ENCODE measurements around the gene APOL4. TPM values are rescaled to one million over a fixed set of nuclear protein-coding genes. Genes with fewer than 3 reads are reported as not detected.

The APOL4 gene
- total and polyA plus RNA-seq, 2 donors (not counting 1 experiment from before 2014, with no cell fraction given) = 0.03 TPM; not detected in 1

DNA sequence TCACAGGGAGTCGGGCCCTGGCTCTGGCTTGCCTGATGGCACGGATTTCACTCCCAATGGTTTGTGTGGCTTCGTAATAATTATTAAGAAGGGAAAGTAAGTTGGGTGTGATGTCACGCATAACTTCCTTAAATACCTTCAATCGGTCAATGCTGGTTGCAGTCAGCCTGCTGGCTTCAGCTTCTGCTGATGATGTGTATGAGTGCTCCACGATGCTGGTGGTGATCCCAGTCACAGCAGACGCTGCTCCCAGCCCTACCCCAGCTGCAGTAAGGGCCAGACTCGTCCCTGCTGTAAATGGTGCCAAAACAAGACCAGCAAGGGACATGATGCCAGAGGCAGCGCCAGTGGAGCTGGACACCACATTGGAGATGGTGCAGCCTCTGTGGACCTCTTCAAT lies 60.1 kb downstream of the APOL4 start:
- no peak for TF ChIP-seq EZH2 (IDR thresholded peaks at IDR 0.05; ENCODE audit: borderline replicate concordance, insufficient read depth, low read depth, low read length, poor library complexity, severe bottlenecking)
- TF ChIP-seq, protein P1, sequence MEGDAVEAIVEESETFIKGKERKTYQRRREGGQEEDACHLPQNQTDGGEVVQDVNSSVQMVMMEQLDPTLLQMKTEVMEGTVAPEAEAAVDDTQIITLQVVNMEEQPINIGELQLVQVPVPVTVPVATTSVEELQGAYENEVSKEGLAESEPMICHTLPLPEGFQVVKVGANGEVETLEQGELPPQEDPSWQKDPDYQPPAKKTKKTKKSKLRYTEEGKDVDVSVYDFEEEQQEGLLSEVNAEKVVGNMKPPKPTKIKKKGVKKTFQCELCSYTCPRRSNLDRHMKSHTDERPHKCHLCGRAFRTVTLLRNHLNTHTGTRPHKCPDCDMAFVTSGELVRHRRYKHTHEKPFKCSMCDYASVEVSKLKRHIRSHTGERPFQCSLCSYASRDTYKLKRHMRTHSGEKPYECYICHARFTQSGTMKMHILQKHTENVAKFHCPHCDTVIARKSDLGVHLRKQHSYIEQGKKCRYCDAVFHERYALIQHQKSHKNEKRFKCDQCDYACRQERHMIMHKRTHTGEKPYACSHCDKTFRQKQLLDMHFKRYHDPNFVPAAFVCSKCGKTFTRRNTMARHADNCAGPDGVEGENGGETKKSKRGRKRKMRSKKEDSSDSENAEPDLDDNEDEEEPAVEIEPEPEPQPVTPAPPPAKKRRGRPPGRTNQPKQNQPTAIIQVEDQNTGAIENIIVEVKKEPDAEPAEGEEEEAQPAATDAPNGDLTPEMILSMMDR (IDR thresholded peaks at IDR 0.05) = no peak
- no peak overlapping the region for H3K4me3 Mint-ChIP-seq
- POLR2A ChIA-PET = no interaction called here
- no peak overlapping the region for H3K4me2 ChIP-seq (replicated peaks; ENCODE audit: low read depth, low read length, poor library complexity, severe bottlenecking)
- peaks cover 3 to 48% of the 10 kb centered on the region in 2 experiments for H3K36me3 ChIP-seq (replicated peaks in 1 of 2; ENCODE audit: control extremely low read depth in 1 of 2, control insufficient read depth in 1 of 2, extremely low read depth in 1 of 2, insufficient read depth in 2 of 2, low read length in 1 of 2)
- H2AFZ ChIP-seq (ENCODE audit: insufficient read depth, low read depth, low read length, poor library complexity, severe bottlenecking) = no peak overlapping the region
- DNase-seq (no peak), ATAC-seq (ENCODE audit: low read depth) (no peak)
- no peak overlapping the region for H3K27ac Mint-ChIP-seq
- H3K9me3 Mint-ChIP-seq (ENCODE audit: insufficient read depth) = no peaks in the 10 kb centered on the region
- H3K27me3 Mint-ChIP-seq = no peaks in the 10 kb centered on the region
- H3K4me3 ChIP-seq (ENCODE audit: control extremely low read depth in 1 of 5, extremely low read depth in 1 of 5, insufficient read depth in 1 of 5, low read depth in 2 of 5, low read length in 4 of 5) = no peak overlapping the region
- no peak overlapping the region for H3K27ac ChIP-seq (ENCODE audit: low read length in 2 of 2)
- WGBS (ENCODE audit: insufficient coverage) = 100% methylated on average over 4 of the region's 9 CpGs
- no peaks in the 10 kb centered on the region for H4K20me1 ChIP-seq (ENCODE audit: control insufficient read depth, insufficient read depth, low read length, poor library complexity, severe bottlenecking)
- no peaks in the 10 kb centered on the region for H3K9me3 ChIP-seq (ENCODE audit: control extremely low read depth in 1 of 3, control insufficient read depth in 2 of 3, insufficient read depth in 1 of 3, low read length in 2 of 3)
- H3K4me1 ChIP-seq (ENCODE audit: control insufficient read depth in 2 of 2, insufficient read depth in 2 of 2, low read length in 2 of 2) = no peaks in the 10 kb centered on the region
- CTCF ChIA-PET = interaction anchor here (0.9 to 9.7 kb wide), 7 partner anchors 21 to 520 kb away, joined by 3 to 174 read pairs (median 4); no protein-coding TSS in a partner anchor
- intact Hi-C loops (cut with micrococcal nuclease) = no loop called here
- H3K27me3 ChIP-seq (replicated peaks in 1 of 4; ENCODE audit: control extremely low read depth in 1 of 4, control insufficient read depth in 3 of 4, insufficient read depth in 4 of 4, low read length in 3 of 4) = no peaks in the 10 kb centered on the region
- no peaks in the 10 kb centered on the region for H3K4me1 Mint-ChIP-seq
- H3K9ac ChIP-seq (ENCODE audit: low read length) = no peak overlapping the region
- H3K79me2 ChIP-seq (ENCODE audit: control insufficient read depth, insufficient read depth, low read length) = no peaks in the 10 kb centered on the region

Other genes starting within 250 kb of the APOL4 start
- gene RBFOX2, start 173.0 kb downstream of the APOL4 start, total RNA-seq = not detected in 2 replicates
- gene RBFOX2, start 173.0 kb downstream of the APOL4 start, polyA plus RNA-seq = 0.01 TPM in 1 of 2 replicates, not detected in the other
- gene APOL3, start 41.1 kb downstream of the APOL4 start, total RNA-seq = 97.2 and 107 TPM in 2 replicates
- 55.0 and 67.0 TPM in 2 replicates for gene APOL3, start 41.1 kb downstream of the APOL4 start, polyA plus RNA-seq
- gene APOL2, start 37.7 kb upstream of the APOL4 start, total RNA-seq = 56.8 and 60.6 TPM in 2 replicates
- gene APOL2, start 37.7 kb upstream of the APOL4 start, polyA plus RNA-seq = 20.6 and 29.4 TPM in 2 replicates
- gene APOL1, start 51.3 kb upstream of the APOL4 start, total RNA-seq = 11.2 and 12.2 TPM in 2 replicates
- 3.3 and 3.6 TPM in 2 replicates for gene APOL1, start 51.3 kb upstream of the APOL4 start, polyA plus RNA-seq
- gene MYH9, start 186.2 kb upstream of the APOL4 start, total RNA-seq = 552 and 554 TPM in 2 replicates
- 108 and 130 TPM in 2 replicates for gene MYH9, start 186.2 kb upstream of the APOL4 start, polyA plus RNA-seq